HepG2 (cell line): Measurements from ENCODE around the gene POP5. TPM values are rescaled to one million over a fixed set of nuclear protein-coding genes. Genes with fewer than 3 reads are reported as not detected.

Experiments used
- ATAC-seq: fragments of 200-7000 bp; cut with Tn5 transposase; 3 replicates; pipeline ENCODE4 v1.9.1; 2020; ENCODE audit warnings: mild to moderate bottlenecking, moderate library complexity
- BruUV-seq: library from RNA; stranded (reverse); fragments of 400-500 nt; replicated peaks from 2 replicates; lab custom pipeline; 2021; lab: Mats Ljungman, UMichigan
- CTCF ChIA-PET: fragments of 300-600 bp; formaldehyde crosslinking; extraction: SDS; loops from one replicate; lab custom pipeline; 2021; ENCODE audit warnings: low total read pairs, inconsistent platforms, low intra/inter-chr PET ratio; lab: Yijun Ruan, JAX
- POLR2A ChIA-PET: fragments of 350-600 bp; sonication (Branson Sonifier 250); formaldehyde crosslinking; loops from one replicate; lab custom pipeline; 2020; ENCODE audit warnings: antibody characterized with exemption, inconsistent platforms; lab: Yijun Ruan, JAX
- DNase-seq: peaks from one replicate; pipeline ENCODE4 v3.0.0-alpha.2; 2015; ENCODE audit warnings: low spot score
- FAIRE-seq: peaks from 3 replicates; lab custom pipeline; 2011; peaks lifted over from hg19 to GRCh38; lab: Jason Lieb, UNC
- H2AFZ ChIP-seq: one replicate; pipeline ENCODE4 v1.6.1; 2011; ENCODE audit warnings: low read length, inconsistent platforms
- H3K27ac ChIP-seq: fragments of 300-600 bp; 3 replicates; pipeline ENCODE4 v1.8.0; 2011; ENCODE audit warnings: mixed run types, mild to moderate bottlenecking, mixed read lengths, low read length, inconsistent platforms; ENCODE audit not compliant: insufficient read depth; ENCODE audit errors: extremely low read length
- H3K27me3 ChIP-seq, 2 experiments: fragments of 200-600 bp in 1 of 2; 2 replicates in 1 of 2; 3 replicates in 1 of 2; pipeline versions ENCODE4 v1.6.0 to v1.8.0; 2011; ENCODE audit warnings: low read length in 2 of 2, mild to moderate bottlenecking in 2 of 2, moderate library complexity in 2 of 2, inconsistent platforms in 1 of 2; ENCODE audit not compliant: insufficient read depth in 2 of 2, control insufficient read depth in 1 of 2
- H3K36me3 ChIP-seq, 2 experiments: fragments of 200-600 bp in 1 of 2; replicated peaks in 1 of 2; 2 replicates in 1 of 2; 3 replicates in 1 of 2; pipeline versions ENCODE4 v1.5.1 to v1.8.0; 2011; ENCODE audit warnings: low read length in 2 of 2, inconsistent platforms in 1 of 2; ENCODE audit not compliant: insufficient read depth in 2 of 2, control insufficient read depth in 1 of 2
- H3K4me1 ChIP-seq: 2 replicates; pipeline ENCODE4 v1.5.1; 2012; ENCODE audit warnings: low read length, inconsistent platforms; ENCODE audit not compliant: insufficient read depth
- H3K4me2 ChIP-seq: 2 replicates; pipeline ENCODE4 v1.6.0; 2011; ENCODE audit warnings: low read depth, low read length, inconsistent platforms
- H3K4me3 ChIP-seq, 3 experiments: fragments of 200-600 bp in 1 of 3; sonication (generic), shearing (Covaris generic) in 1 of 3; replicated peaks in 1 of 3; 2 replicates each; pipeline ENCODE4 v1.5.1; 2011 to 2016; ENCODE audit warnings: low read length in 3 of 3, inconsistent platforms in 2 of 3, low read depth in 2 of 3, mild to moderate bottlenecking in 2 of 3, control low read depth in 1 of 3, mixed read lengths in 1 of 3; ENCODE audit not compliant: insufficient read depth in 1 of 3
- H3K79me2 ChIP-seq: one replicate; pipeline ENCODE4 v1.6.1; 2011; ENCODE audit warnings: low read length, inconsistent platforms; ENCODE audit not compliant: insufficient read depth
- H3K9ac ChIP-seq: 2 replicates; pipeline ENCODE4 v1.6.0; 2011; ENCODE audit warnings: mild to moderate bottlenecking, low read depth, low read length, inconsistent platforms; ENCODE audit not compliant: insufficient read depth
- H3K9me3 ChIP-seq: 2 replicates; pipeline ENCODE4 v1.5.1; 2012; ENCODE audit warnings: mild to moderate bottlenecking, low read length
- H4K20me1 ChIP-seq: 2 replicates; pipeline ENCODE4 v1.6.0; 2011; ENCODE audit warnings: inconsistent platforms, mild to moderate bottlenecking, low read length, moderate library complexity; ENCODE audit not compliant: insufficient read depth
- ATF7-NPFF ChIP-seq: sonication (generic); formaldehyde crosslinking; IDR thresholded peaks from 2 replicates; pipeline ENCODE4 v1.8.1; 2023; ENCODE audit warnings: mild to moderate bottlenecking, low read depth, missing genetic modification reagents, moderate library complexity
- EEA1 ChIP-seq: sonication (generic); formaldehyde crosslinking; IDR thresholded peaks from 2 replicates; pipeline ENCODE4 v1.5.1; 2020; ENCODE audit warnings: mild to moderate bottlenecking, missing genetic modification reagents, borderline replicate concordance
- ERF ChIP-seq: IDR thresholded peaks from 2 replicates; pipeline ENCODE4 v1.6.1; 2018; ENCODE audit warnings: missing biosample characterization, missing genetic modification reagents
- GMEB2 ChIP-seq: IDR thresholded peaks from 2 replicates; pipeline ENCODE4 v1.6.1; 2016; ENCODE audit warnings: missing biosample characterization, missing genetic modification reagents, low read depth
- NFIC ChIP-seq: IDR thresholded peaks from 2 replicates; pipeline ENCODE4 v1.6.1; 2012; ENCODE audit warnings: mild to moderate bottlenecking, low read length, inconsistent platforms
- PAXIP1 ChIP-seq: sonication (generic); formaldehyde crosslinking; conservative IDR thresholded peaks from 2 replicates; pipeline ENCODE4 v1.4.0; 2020; ENCODE audit warnings: mild to moderate bottlenecking, missing genetic modification reagents, moderate library complexity
- PHF21A ChIP-seq: sonication (generic); formaldehyde crosslinking; IDR thresholded peaks from 2 replicates; pipeline ENCODE4 v1.5.0; 2020; ENCODE audit warnings: mild to moderate bottlenecking, missing genetic modification reagents
- RBM22 ChIP-seq: fragments of 200-400 bp; formaldehyde crosslinking; optimal IDR thresholded peaks from 2 replicates; pipeline ENCODE3; 2017; ENCODE audit warnings: mild to moderate bottlenecking, low read length, moderate library complexity
- RXRB ChIP-seq: IDR thresholded peaks from 2 replicates; pipeline ENCODE4 v1.6.1; 2016; ENCODE audit warnings: borderline replicate concordance, missing genetic modification reagents, missing compliant biosample characterization
- ZKSCAN1 ChIP-seq: fragments of 150-350 bp; IDR thresholded peaks from 2 replicates; pipeline ENCODE4 v1.6.1; 2014; ENCODE audit warnings: low read length
- ZNF12 ChIP-seq: sonication (generic); formaldehyde crosslinking; IDR thresholded peaks from 2 replicates; pipeline ENCODE4 v1.5.0; 2020; ENCODE audit warnings: missing genetic modification reagents
- ZNF124 ChIP-seq: sonication (generic); formaldehyde crosslinking; IDR thresholded peaks from 2 replicates; pipeline ENCODE4 v1.4.0; 2020; ENCODE audit warnings: missing genetic modification reagents
- ZNF292 ChIP-seq: sonication (generic); formaldehyde crosslinking; IDR thresholded peaks from 2 replicates; pipeline ENCODE4 v1.8.1; 2022; ENCODE audit warnings: mild to moderate bottlenecking, low read depth, missing genetic modification reagents, borderline replicate concordance
- ZNF557 ChIP-seq: sonication (generic); formaldehyde crosslinking; IDR thresholded peaks from 2 replicates; pipeline ENCODE4 v1.4.0; 2020; ENCODE audit warnings: missing genetic modification reagents
- ZNF564 ChIP-seq: sonication (generic); formaldehyde crosslinking; IDR thresholded peaks from 2 replicates; pipeline ENCODE4 v1.8.1; 2023; ENCODE audit warnings: mild to moderate bottlenecking, missing genetic modification reagents
- ZNF607 ChIP-seq: sonication (generic); formaldehyde crosslinking; IDR thresholded peaks from 2 replicates; pipeline ENCODE4 v1.5.1; 2020; ENCODE audit warnings: missing genetic modification reagents, mild to moderate bottlenecking, borderline replicate concordance
- ZNF792 ChIP-seq: IDR thresholded peaks from 2 replicates; pipeline ENCODE4 v1.6.1; 2016
- WGBS: methylation state at CpG from one replicate; pipeline ENCODE4 v1.1.6; 2017; ENCODE audit warnings: low lambda C conversion rate; 5-methylcytosine and 5-hydroxymethylcytosine counted together
- in situ Hi-C: cut with HindIII; loops from 2 replicates; pipeline ENCODE4 v1.10.0; 2017; ENCODE audit warnings: low pct_unique_long_range_greater_than_20kb; ENCODE audit not compliant: extremely low pct_ligation_motif_present
- intact Hi-C: fragments of 100-400 bp; cut with micrococcal nuclease; formaldehyde crosslinking; loops from one replicate; pipeline ENCODE4 v1.10.0; 2022; ENCODE audit not compliant: unreplicated experiment
- polyA plus RNA-seq, 8 experiments: library from polyadenylated mRNA; depleted of rRNA in 3 of 8; stranded (reverse) in 7 of 8; unstranded in 1 of 8; fragments of >200 nt; fragmentation: Illumina TruSeq in 4 of 8; extraction: Trizol in 4 of 8; gene quantifications; 2 replicates each; pipeline versions ENCODE4 v1.2.1 to v1.2.3, GENCODE V29; 2011 to 2016; ENCODE audit warnings: low read depth in 4 of 8, missing spikeins in 1 of 8, mixed read lengths in 1 of 8; ENCODE audit not compliant: insufficient read depth in 1 of 8
- total RNA-seq, 5 experiments: library from RNA; depleted of rRNA; stranded (reverse); fragments of >200 nt; fragmentation: Illumina TruSeq; extraction: Trizol; gene quantifications; 2 replicates each; pipeline ENCODE4 v1.2.3, GENCODE V29; 2016; ENCODE audit warnings: low read depth in 1 of 5

The POP5 gene
- total and polyA plus RNA-seq, 2 of the 13 experiments (the other 11 are each of a cell fraction or from before 2014, with no cell fraction given), result 45.6 to 61.3 TPM

- CTCF ChIA-PET, result no interaction called here
- POLR2A ChIA-PET, result interaction anchor here (0.6 to 2.7 kb wide), 14 partner anchors 9 to 328 kb away, joined by 3 to 30 read pairs (median 4); partner anchors contain the start of genes DYNLL1, POP5, RNU4-2 and RPLP0
- intact Hi-C loops, result loop anchor here (2.0 kb wide), 2 partner anchors 22 to 60 kb away; partner anchors contain the start of gene SRSF9
- TF ChIP-seq ZNF607 (CRISPR knock-in tag), result peak; percentile 35; the same call in 1 of the 2 replicates
- peak; percentile 86; the same call in 1 of the 2 replicates for TF ChIP-seq ZKSCAN1
- TF ChIP-seq ZNF124 (CRISPR knock-in tag), result 0 out of 2 replicates have a peak, but pooled peaks have one; percentile 58
- TF ChIP-seq EEA1 (CRISPR knock-in tag), result 0 out of 2 replicates have a peak, but pooled peaks have one; percentile 33
- TF ChIP-seq RXRB, result peak; percentile 95
- TF ChIP-seq ZNF292 (CRISPR knock-in tag), result no peak
- TF ChIP-seq ZNF564 (CRISPR knock-in tag), result 0 out of 2 replicates have a peak, but pooled peaks have one; percentile 22
- peak; percentile 66; the same call in 1 of the 2 replicates for TF ChIP-seq PAXIP1 (CRISPR knock-in tag)
- no peak; the same call in 1 of the 2 replicates for TF ChIP-seq ZNF557
- peak; percentile 50; the same call in 1 of the 2 replicates for TF ChIP-seq GMEB2 (CRISPR knock-in tag)
- TF ChIP-seq RBM22, result no peak
- no peak for TF ChIP-seq ZNF12 (CRISPR knock-in tag)
- peak; percentile 77 for TF ChIP-seq PHF21A
- peak; percentile 49; the same call in 1 of the 2 replicates for TF ChIP-seq ERF (CRISPR knock-in tag)
- peak; percentile 42; the same call in 1 of the 2 replicates for TF ChIP-seq NFIC
- peak; percentile 69; the same call in 1 of the 2 replicates for TF ChIP-seq ATF7-NPFF
- TF ChIP-seq ZNF792, result peak; percentile 37; the same call in 1 of the 2 replicates
These were observed 52.2 kb downstream of the POP5 start, which contains the start of gene COQ5 for GRCh38 chr12:120528861-120529525. COQ5 (minus strand) TSS chr12:120529158; CDS start chr12:120529141, 17 bp downstream.

More at GRCh38 chr12:120528861-120529525, 52.2 kb downstream of the POP5 start, which contains the start of gene COQ5:
- Histone ChIP-seq H3K4me1 (no peaks in the 10 kb centered on the region), H3K9me3 (no peaks in the 10 kb centered on the region), H3K4me2 (peak within 1 kb of the TSS; percentile 92), H4K20me1 (no peaks in the 10 kb centered on the region), H3K79me2 (peaks cover 3% of the 10 kb centered on the region), H2AFZ (peak within 1 kb of the TSS; percentile 72), H3K4me3 (peak within 1 kb of the TSS; percentile 72 to 95 (median 82)), H3K36me3 (no peaks in the 10 kb centered on the region), H3K9ac (peak within 1 kb of the TSS; percentile 95), H3K27me3 (no peaks in the 10 kb centered on the region), H3K27ac (peak within 1 kb of the TSS; percentile 97)
- under 1% methylated on average over 37 of the region's 38 CpGs for WGBS
- no TSS peak for BruUV-seq
- in situ Hi-C loops, result no loop called here
- DNase-seq (peak; percentile 80), FAIRE-seq (no peak), ATAC-seq (peak; percentile 92)
